22Rv1 (cell line): ENCODE results near the gene CHRNB2.

Source experiments
- ZFX ChIP-seq: fragments of 450-650 bp; IDR thresholded peaks from 2 replicates; pipeline ENCODE4 v1.6.1; 2017; ENCODE audit warnings: antibody characterized with exemption, borderline replicate concordance
- TF ChIP-seq, protein P1 (sequence below): fragments of 450-650 bp; IDR thresholded peaks from 2 replicates; pipeline ENCODE4 v1.5.1; 2017; ENCODE audit warnings: mild to moderate bottlenecking

DNA sequence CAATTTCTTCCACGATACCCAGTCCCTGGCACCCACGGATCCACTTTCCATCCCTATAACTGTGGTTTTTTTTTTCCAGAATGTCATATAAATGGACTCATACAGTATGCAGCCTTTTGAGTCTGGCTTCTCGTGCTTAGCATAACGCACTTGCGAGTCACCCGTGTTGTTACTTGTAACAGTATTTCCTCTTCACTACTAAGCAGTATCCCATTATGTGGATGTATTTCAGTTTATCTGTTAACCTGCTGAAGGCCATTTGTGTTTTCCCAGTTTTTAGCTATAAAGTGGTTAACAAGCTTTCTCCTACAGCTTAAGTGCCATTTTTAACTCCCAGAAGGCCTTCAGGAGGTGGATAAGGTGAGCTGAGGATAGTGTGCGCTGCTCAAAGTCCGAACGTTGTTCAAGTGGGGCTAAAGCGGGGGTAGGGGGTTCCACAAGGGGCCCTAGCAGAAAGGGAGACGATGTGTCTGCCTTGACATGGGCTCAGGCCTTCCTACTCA is 39.6 kb downstream of the CHRNB2 start:
- TF ChIP-seq, protein P1, sequence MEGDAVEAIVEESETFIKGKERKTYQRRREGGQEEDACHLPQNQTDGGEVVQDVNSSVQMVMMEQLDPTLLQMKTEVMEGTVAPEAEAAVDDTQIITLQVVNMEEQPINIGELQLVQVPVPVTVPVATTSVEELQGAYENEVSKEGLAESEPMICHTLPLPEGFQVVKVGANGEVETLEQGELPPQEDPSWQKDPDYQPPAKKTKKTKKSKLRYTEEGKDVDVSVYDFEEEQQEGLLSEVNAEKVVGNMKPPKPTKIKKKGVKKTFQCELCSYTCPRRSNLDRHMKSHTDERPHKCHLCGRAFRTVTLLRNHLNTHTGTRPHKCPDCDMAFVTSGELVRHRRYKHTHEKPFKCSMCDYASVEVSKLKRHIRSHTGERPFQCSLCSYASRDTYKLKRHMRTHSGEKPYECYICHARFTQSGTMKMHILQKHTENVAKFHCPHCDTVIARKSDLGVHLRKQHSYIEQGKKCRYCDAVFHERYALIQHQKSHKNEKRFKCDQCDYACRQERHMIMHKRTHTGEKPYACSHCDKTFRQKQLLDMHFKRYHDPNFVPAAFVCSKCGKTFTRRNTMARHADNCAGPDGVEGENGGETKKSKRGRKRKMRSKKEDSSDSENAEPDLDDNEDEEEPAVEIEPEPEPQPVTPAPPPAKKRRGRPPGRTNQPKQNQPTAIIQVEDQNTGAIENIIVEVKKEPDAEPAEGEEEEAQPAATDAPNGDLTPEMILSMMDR, result no peak
- TF ChIP-seq ZFX, result no peak
